ENCODE measurements around the gene LSMEM2. TPM values are rescaled to one million over a fixed set of nuclear protein-coding genes. Genes with fewer than 3 reads are reported as not detected.

The LSMEM2 gene
- total and polyA plus RNA-seq, 2 of the 8 experiments (the other 6 are each of a cell fraction or from before 2014, with no cell fraction given) = 0.58 to 0.68 TPM

- TF ChIP-seq JUND (IDR thresholded peaks at IDR 0.05; ENCODE audit: low read length) (peak; percentile 56), CEBPB (IDR thresholded peaks at IDR 0.05; ENCODE audit: low read depth, low read length) (no peak), CBX5 (IDR thresholded peaks at IDR 0.05; ENCODE audit: low read depth, low read length) (no peak), ZNF274 (IDR thresholded peaks at IDR 0.05; ENCODE audit: borderline replicate concordance, extremely low read depth, low read length) (no peak), POLR2A (IDR thresholded peaks at IDR 0.05; ENCODE audit: control extremely low read depth in 1 of 2, low read depth in 2 of 2, low read length in 2 of 2) (no peak), CREB1 (IDR thresholded peaks at IDR 0.05) (peak; percentile 82), ATF2 (IDR thresholded peaks at IDR 0.05; ENCODE audit: low read length) (peak; percentile 95), POLR2AphosphoS5 (IDR thresholded peaks at IDR 0.05; ENCODE audit: low read depth, low read length) (no peak), TBP (IDR thresholded peaks at IDR 0.05; ENCODE audit: low read depth, low read length) (no peak), SP4 (IDR thresholded peaks at IDR 0.05; ENCODE audit: low read length) (no peak), RAD21 (IDR thresholded peaks at IDR 0.05 in 1 of 2, conservative IDR thresholded peaks at IDR 0.05 in 1 of 2; ENCODE audit: low read depth in 2 of 2, low read length in 2 of 2) (peak; percentile 37 to 57), EGR1 (IDR thresholded peaks at IDR 0.05; ENCODE audit: borderline replicate concordance, low read depth, low read length) (peak; percentile 75)
Measured at GRCh38 chr3:50274371-50275104, 4.3 kb upstream of the LSMEM2 start (continued).
